ENCODE measurements around the gene CERS3. TPM values are rescaled to one million over a fixed set of nuclear protein-coding genes. Genes with fewer than 3 reads are reported as not detected.

Gene CERS3
- total RNA-seq, 4 donors from 2014 or later = 0.11 TPM; not detected in 3

- Histone ChIP-seq H3K27me3 (no peaks in the 10 kb centered on the region), H3K36me3 (no peaks in the 10 kb centered on the region), H3K9me3 (no peaks in the 10 kb centered on the region), H3K4me3 (no peak overlapping the region), H3K27ac (replicated peaks in 1 of 4) (no peak overlapping the region), H3K4me1 (peaks cover 0 to under 1% (median 0%) of the 10 kb centered on the region in 4 donors)
- WGBS = 100% methylated on average over 2 of the region's 2 CpGs
- intact Hi-C loops (cut with DNase I) = no loop called here
- TF ChIP-seq POLR2AphosphoS5 (IDR thresholded peaks at IDR 0.05) (no peak), POLR2A (IDR thresholded peaks at IDR 0.05; ENCODE audit: low read depth) (no peak), EP300 (IDR thresholded peaks at IDR 0.05) (no peak), CTCF (IDR thresholded peaks at IDR 0.05) (no peak)
- no peak for DNase-seq (ENCODE audit: extremely low spot score)
Observed at GRCh38 chr15:100433304-100433703, 95.4 kb downstream of the CERS3 start.

GRCh38 chr15:100430411-100430810 is 98.3 kb downstream of the CERS3 start:
- Histone ChIP-seq H3K4me1 (no peaks in the 10 kb centered on the region), H3K27me3 (no peaks in the 10 kb centered on the region), H3K27ac (replicated peaks in 1 of 4) (no peak overlapping the region), H3K4me3 (no peak overlapping the region), H3K9me3 (no peaks in the 10 kb centered on the region), H3K36me3 (no peaks in the 10 kb centered on the region)
- no peak for TF ChIP-seq CTCF (IDR thresholded peaks at IDR 0.05)
- no peak for TF ChIP-seq POLR2A (IDR thresholded peaks at IDR 0.05; ENCODE audit: low read depth)
- TF ChIP-seq EP300 (IDR thresholded peaks at IDR 0.05) = no peak
- TF ChIP-seq POLR2AphosphoS5 (IDR thresholded peaks at IDR 0.05) = no peak
- no peak for DNase-seq (ENCODE audit: extremely low spot score)
- WGBS = 77% methylated on average over 1 of the region's 1 CpG
- intact Hi-C loops (cut with DNase I) = no loop called here

GRCh38 chr15:100429116-100429728 is 99.5 kb downstream of the CERS3 start:
- Histone ChIP-seq H3K4me3 (no peak overlapping the region), H3K4me1 (no peaks in the 10 kb centered on the region), H3K27me3 (no peaks in the 10 kb centered on the region), H3K27ac (replicated peaks in 1 of 4) (no peak overlapping the region), H3K9me3 (peaks cover 0 to 11% (median 10%) of the 10 kb centered on the region in 4 donors), H3K36me3 (no peaks in the 10 kb centered on the region)
- 80% methylated on average over 8 of the region's 8 CpGs for WGBS
- DNase-seq (ENCODE audit: extremely low spot score) = no peak
- intact Hi-C loops (cut with DNase I) = no loop called here
- no peak for TF ChIP-seq POLR2AphosphoS5 (IDR thresholded peaks at IDR 0.05)
- no peak for TF ChIP-seq CTCF (IDR thresholded peaks at IDR 0.05)
- no peak for TF ChIP-seq POLR2A (IDR thresholded peaks at IDR 0.05; ENCODE audit: low read depth)
- TF ChIP-seq EP300 (IDR thresholded peaks at IDR 0.05) = no peak

GRCh38 chr15:100426937-100427336 is 101.8 kb downstream of the CERS3 start:
- no peaks in the 10 kb centered on the region for H3K36me3 ChIP-seq
- TF ChIP-seq EP300 (IDR thresholded peaks at IDR 0.05) = no peak
- no peak for TF ChIP-seq POLR2A (IDR thresholded peaks at IDR 0.05; ENCODE audit: low read depth)
- TF ChIP-seq POLR2AphosphoS5 (IDR thresholded peaks at IDR 0.05) = no peak
- TF ChIP-seq CTCF (IDR thresholded peaks at IDR 0.05) = no peak
- no peaks in the 10 kb centered on the region for H3K27me3 ChIP-seq
- 83% methylated on average over 10 of the region's 10 CpGs for WGBS
- H3K4me3 ChIP-seq = no peak overlapping the region
- H3K4me1 ChIP-seq = no peaks in the 10 kb centered on the region
- peaks cover 0 to 22% (median 16%) of the 10 kb centered on the region in 4 donors for H3K9me3 ChIP-seq
- H3K27ac ChIP-seq (replicated peaks in 1 of 4) = no peak overlapping the region
- DNase-seq (ENCODE audit: extremely low spot score) = no peak
- intact Hi-C loops (cut with DNase I) = no loop called here

GRCh38 chr15:100405179-100405578 is 123.6 kb downstream of the CERS3 start:
- H3K27me3 ChIP-seq = no peaks in the 10 kb centered on the region
- no peaks in the 10 kb centered on the region for H3K36me3 ChIP-seq
- H3K4me1 ChIP-seq = peaks cover 0 to 2% (median 0%) of the 10 kb centered on the region in 4 donors
- intact Hi-C loops (cut with DNase I) = no loop called here
- WGBS = 90% methylated on average over 1 of the region's 1 CpG
- no peak overlapping the region for H3K4me3 ChIP-seq
- no peaks in the 10 kb centered on the region for H3K9me3 ChIP-seq
- no peak overlapping the region for H3K27ac ChIP-seq (replicated peaks in 1 of 4)
- no peak for DNase-seq (ENCODE audit: extremely low spot score)
- TF ChIP-seq CTCF (IDR thresholded peaks at IDR 0.05) (no peak), POLR2AphosphoS5 (IDR thresholded peaks at IDR 0.05) (no peak), EP300 (IDR thresholded peaks at IDR 0.05) (no peak), POLR2A (IDR thresholded peaks at IDR 0.05; ENCODE audit: low read depth) (no peak)

Measured in esophagus muscularis mucosa (tissue), 4 donors.